Activated T-cell treated with anti-CD3 and anti-CD28 coated beads, Interleukin-2, amount 50 U/mL, for 48 hours (primary cell): ENCODE data around the gene TBX10.
"Not testable (repeated sequence)": the region's sequence is repeated elsewhere in the genome, so short reads cannot be mapped to it uniquely, and the experiment has no call there.

ENCODE experiments used
- DNase-seq, 2 experiments: peaks; one replicate each; pipeline ENCODE4 v3.0.0-alpha.2; 2020

Gene TBX10

GRCh38 chr11:67664213-67664585 is 24.6 kb upstream of the TBX10 start:
- DNase-seq = no peak

- no peak for DNase-seq
Observed at GRCh38 chr11:67663532-67664212, 24.1 kb upstream of the TBX10 start.

DNA sequence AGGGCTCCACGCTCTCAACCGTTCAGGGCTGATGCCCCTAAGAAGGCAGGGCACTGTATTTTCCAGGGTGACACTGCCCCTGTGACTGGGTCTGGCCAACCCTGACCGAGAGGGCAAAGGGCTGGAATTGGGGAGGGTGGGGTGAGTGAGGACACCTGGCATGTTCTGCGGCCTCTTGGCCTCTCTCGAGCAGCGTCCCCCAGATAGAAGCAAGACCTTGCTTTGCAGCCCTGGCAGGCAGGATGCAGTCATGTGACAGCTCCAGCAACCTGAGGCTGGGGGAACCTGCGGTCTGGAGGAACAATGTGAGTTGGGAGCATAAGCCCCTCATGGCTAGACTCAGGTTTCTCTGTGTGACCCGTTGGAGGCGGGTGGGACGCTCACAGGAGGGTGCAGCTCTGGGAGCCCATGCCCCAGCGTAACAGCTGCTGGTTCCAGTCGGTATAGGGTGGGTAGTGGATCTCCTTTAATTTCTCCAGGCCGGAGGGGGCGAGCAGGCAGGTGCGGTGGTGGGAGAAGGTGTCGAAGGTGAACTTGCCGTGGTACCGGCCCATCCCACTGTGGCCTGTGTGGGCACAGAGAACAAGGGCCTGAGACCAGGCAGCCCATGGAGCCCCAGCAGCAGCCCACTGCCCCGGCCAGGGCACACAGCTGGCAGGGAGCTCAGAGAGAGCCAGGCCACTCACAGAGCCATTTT is 23.4 kb upstream of the TBX10 start:
- no peak for DNase-seq

DNA sequence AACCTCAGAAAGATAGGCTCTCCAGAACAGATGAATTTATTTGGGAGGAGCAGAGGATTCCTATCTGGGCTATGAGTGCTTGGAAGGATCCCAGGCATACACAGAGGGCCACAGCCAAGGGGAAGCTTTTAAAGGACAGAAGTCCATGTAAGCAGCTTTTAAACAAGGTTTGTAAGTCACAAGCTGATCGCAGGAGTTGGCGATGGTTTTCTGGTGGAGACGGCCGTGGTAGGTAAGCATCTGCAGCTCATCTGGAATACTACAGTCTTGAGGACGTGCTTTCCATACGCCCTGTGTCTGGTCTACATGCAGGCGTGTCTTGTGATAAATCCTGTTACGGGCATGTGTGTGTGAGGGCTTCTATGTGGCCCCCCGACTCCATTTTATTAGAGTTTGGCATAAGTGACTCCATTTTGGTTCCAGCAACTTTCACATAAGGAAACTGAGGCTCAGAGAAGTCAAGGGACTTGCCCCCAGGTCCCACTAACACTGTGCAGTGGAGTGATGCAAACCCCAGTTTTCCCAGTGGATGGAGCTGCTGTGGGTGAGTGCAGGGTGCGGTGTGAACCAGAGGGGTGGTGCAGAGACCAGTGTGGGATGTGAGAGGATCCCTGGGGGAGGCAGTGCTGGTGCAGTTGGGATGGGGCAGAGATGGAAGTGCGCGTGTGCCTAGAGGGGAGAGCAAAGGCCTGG is 22.7 kb upstream of the TBX10 start:
- DNase-seq = peak in 1 of 2 experiments; percentile 7

GRCh38 chr11:67660752-67661151 is 21.2 kb upstream of the TBX10 start:
- not testable (repeated sequence) for DNase-seq

- peak in 1 of 2 experiments; percentile 5 for DNase-seq
Observed at GRCh38 chr11:67659651-67660165, 20.1 kb upstream of the TBX10 start.

DNA sequence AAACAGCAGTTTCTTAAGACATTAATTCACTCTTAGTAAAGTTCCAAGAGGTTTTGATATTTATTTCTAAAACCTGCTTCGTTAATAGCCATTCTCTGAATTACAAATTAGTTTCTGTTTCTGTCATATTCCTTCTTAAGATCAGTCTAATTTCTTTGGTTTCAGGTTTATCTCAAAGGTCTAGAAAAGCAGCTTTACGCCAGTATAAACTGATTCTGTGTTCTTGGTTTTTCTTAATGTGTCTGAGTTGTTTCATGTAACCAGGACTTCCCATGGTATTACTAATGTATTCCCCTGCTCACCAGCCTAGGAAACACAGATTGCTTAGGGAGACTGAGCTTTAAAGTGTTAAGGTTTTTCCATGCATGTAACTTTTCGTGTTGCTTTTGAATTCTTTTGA is 17.7 kb upstream of the TBX10 start:
- no peak for DNase-seq

- peak in 1 of 2 experiments; percentile 7 for DNase-seq
Observed at GRCh38 chr11:67656278-67656922, 16.8 kb upstream of the TBX10 start.

DNA sequence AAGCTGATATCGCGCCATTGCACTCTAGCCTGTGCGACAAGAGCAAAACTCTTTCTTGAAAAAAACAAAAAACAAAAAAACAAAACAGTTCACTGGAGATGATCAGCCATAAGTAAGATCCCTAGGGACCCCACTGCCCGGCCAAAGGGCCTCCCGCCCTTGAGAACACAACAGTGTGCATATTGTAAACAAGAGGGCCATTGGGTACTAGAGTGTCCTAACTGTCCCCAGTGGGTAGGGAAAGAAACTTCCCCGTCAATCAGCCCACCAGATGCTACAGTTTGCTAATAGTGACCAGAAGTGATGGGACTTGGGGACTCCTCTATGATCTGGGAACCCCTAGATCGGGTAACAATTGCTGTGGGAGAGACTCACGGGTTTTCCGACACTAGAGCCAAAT is 14.7 kb upstream of the TBX10 start:
- no peak for DNase-seq

GRCh38 chr11:67652965-67653845 is 13.6 kb upstream of the TBX10 start:
- no peak for DNase-seq

GRCh38 chr11:67651976-67652781 is 12.6 kb upstream of the TBX10 start:
- DNase-seq = no peak

- DNase-seq = no peak
Observed at GRCh38 chr11:67649634-67650510, 10.3 kb upstream of the TBX10 start.

DNA sequence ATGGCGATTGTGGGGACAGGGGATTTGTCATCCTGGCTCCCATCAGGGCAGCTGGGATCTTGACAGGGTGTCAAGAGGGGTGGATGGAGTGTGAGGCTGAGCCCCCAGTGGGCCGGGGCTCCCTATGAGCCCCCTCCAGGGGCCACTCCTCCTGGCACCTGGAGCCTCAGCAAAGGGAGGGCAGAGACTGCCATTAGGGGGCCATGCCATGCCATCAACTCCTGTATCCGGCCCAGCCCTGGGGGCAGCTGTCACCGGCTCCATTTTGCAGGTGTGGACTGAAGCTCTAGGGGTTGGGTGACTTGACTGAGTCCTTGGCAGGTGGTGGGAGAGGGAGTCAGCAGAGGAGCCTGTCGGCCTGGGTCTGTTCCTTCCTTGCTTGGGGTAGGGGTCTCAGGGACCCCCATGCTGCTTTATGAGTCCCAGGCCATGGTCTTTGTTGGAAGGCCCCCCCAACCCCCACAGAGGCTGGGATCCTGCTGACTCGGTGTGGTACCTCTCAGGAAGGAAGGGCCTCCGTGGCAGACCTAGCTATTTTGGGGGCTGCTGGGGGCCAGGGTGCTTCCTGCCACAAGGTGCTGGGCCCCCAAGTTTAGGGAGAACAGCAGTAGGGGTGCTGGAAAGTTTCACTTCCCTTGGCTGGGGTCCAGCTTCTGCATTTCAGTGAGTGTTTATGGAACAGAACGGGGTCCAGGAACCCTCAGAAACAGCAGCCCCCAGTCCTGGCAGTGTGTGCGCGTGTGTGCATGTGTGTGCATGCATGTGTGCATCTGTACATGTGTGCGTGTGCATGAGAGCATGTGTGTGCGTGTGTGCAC is 9.4 kb upstream of the TBX10 start:
- no peak for DNase-seq

DNA sequence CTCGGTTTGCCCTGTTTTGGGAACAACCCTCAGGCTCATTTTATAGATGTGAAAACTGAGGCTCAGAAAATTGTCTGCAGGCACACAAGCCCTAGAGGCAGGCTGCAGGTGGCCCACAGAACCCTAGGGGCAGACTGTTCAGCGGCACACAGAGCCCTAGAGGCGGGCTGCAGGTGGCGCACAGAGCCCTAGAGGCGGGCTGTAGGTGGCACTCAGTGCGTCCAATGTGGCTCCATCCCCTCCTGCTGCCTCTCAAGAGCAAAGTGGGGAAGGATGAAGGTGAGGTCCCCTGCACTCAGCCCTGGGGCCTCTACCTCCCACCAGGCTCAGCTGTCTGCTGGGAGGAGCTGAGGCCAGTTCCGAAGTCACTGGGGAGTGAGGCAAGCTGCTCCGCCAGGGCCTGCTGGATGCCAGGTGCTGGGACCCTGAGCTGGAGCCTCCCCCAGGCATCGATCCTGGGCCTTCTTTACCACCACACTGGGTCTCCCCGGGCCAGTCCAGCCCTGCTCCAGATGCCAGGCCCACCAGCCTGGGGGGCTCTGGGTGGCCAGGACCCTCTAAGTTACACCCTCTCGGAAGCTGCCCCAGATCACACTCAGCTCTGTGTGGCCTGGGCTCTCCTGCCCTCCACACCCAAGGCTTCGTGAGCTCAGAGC is 8.7 kb upstream of the TBX10 start:
- peak; percentile 61 to 72 for DNase-seq

- no peak for DNase-seq
Observed at GRCh38 chr11:67647471-67647870, 7.9 kb upstream of the TBX10 start.

DNA sequence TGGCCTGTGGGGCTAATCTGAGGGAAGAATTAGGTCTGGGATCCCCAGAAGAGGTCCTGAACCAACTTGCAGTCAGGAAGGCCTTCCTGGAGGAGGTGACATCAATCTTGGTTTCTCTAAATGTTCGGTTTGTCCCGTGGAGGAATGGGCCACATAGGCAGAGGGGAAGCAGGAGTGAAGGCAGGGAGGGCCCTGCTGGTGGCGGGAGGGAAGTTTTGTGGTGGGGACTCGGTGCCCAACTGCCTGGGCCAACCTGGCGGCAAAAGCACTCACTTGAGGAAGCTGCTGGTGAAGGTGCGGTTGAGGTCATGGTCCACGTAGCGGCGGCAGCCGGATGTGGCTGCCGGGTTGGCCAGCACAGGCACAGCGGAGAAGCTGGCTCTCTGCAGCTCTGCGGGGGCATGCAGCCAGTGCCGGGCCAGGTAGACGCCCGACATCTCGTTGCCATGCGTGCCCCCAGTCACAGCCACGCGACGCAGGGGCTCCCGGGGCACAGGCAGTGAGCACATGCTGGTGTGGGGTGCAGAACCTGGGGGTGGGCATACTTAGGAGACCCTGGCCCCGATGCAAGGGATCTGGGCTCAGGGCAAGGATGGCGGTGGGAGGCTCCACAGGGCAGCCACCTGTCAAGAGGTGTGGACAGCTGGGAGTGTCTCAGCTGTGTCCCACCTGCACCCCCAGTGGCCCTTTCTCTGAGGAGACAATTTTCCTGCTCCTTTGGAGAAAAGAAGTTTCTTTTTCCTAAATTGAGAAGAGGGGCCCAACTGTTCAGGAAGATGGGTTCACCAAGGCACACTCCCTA is 7.2 kb upstream of the TBX10 start:
- DNase-seq = peak; percentile 58 to 69

DNA sequence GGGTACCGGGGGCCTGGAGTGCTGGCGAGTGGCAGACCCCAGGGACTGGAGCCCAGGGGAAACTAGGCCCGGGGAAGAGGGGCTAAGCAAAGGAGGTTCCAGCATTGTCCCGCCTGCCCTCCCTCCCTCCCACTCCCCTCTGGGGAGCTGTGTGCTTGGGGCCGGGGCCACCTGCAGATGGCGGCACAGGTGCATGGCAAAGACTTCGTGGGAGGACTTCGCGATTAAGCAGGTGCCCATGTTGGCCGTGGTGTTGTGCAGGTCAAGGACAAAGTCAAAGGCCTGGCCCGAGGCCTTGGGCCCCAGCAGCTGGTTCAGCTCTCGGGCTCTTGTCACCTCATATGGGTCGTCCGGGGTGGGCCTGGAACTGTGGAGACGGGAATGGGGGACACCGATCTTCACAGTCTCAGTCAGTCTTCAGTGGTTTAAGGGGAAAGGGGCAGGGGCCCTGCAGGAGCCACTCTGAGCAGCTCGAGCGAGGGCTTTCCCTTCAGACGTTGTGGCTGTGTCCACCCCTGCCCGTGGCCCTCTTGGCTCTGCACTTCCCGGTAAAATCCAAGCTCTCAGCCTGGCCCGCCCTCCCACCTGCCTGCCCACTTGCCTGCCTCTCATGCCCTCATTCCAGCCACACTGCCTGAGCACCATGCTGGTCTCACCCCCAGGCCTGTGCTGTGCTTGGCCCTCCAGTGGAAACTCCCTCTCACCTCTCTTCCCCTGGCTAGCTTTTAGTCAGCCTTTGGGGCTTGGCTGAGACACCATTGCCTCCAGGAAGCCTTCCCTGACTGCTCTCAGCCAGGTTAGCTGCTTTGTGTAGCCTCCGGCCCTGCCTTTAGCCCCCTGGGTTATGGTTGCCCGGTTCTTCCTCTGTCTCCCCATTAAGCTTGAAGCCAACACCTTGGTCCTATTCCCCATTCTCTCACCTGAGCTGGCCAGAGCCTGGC is 6.2 kb upstream of the TBX10 start:
- no peak for DNase-seq
